ENCODE results near the gene XPOT. TPM values are rescaled to one million over a fixed set of nuclear protein-coding genes. Genes with fewer than 3 reads are reported as not detected.

Gene XPOT
- total RNA-seq, 1 donor from 2014 or later = 46.5 TPM

DNA sequence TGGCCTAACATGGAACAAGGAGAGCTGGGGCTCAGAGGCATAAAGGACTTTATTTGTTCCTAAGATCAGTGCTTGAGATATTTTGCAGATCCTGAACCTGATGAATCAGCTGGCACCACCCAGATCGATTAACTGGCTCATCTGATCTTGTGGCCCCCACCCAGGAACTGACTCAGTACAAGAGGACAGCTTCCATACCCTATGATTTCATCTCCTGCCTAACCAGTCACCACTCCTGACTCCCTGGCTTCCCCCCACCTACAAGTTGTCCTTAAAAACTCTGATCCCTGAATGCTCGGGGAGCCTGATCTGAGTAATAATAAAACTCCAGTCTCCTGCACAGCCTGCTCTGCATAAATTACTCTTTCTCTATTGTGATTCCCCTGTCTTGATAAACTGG, 18.7 kb upstream of the XPOT start:
- TF ChIP-seq CTCF (IDR thresholded peaks at IDR 0.05; ENCODE audit: unreplicated experiment) = no peak
- Mint-ChIP-seq H3K4me1 (ENCODE audit: unreplicated experiment) (no peaks in the 10 kb centered on the region), H3K27me3 (ENCODE audit: unreplicated experiment) (peaks cover 1% of the 10 kb centered on the region), H3K9me3 (ENCODE audit: unreplicated experiment) (no peaks in the 10 kb centered on the region), H3K36me3 (ENCODE audit: low read depth, unreplicated experiment) (no peaks in the 10 kb centered on the region), H3K4me3 (ENCODE audit: unreplicated experiment) (no peak overlapping the region), H3K27ac (ENCODE audit: unreplicated experiment) (no peak overlapping the region)
- no peak for DNase-seq (ENCODE audit: low spot score)

GRCh38 chr12:64387197-64387816, 16.9 kb upstream of the XPOT start:
- Mint-ChIP-seq H3K4me1 (ENCODE audit: unreplicated experiment) (no peaks in the 10 kb centered on the region), H3K4me3 (ENCODE audit: unreplicated experiment) (no peak overlapping the region), H3K36me3 (ENCODE audit: low read depth, unreplicated experiment) (no peaks in the 10 kb centered on the region), H3K9me3 (ENCODE audit: unreplicated experiment) (no peaks in the 10 kb centered on the region), H3K27me3 (ENCODE audit: unreplicated experiment) (peaks cover 9% of the 10 kb centered on the region), H3K27ac (ENCODE audit: unreplicated experiment) (no peak overlapping the region)
- no peak for TF ChIP-seq CTCF (IDR thresholded peaks at IDR 0.05; ENCODE audit: unreplicated experiment)
- no peak for DNase-seq (ENCODE audit: low spot score)

DNA sequence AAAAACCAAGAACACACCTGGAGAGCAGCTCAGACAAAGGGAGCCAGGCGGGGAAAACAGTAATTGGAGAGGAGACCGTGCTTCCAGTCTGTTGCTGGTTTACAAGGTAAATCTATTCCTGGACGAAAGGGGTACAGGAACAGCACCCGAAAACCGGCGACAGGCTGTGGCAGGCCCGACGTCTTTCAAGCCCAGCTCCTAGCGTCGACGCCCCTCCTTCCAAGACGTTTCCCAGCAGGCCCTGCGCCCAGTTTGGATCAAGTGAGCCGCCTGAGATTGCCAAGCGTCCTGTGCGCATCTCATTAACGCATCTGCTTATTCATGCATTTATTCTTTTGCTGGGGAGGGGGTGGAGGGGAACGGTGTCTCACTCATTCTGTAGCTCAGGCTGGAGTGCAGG, 15.0 kb upstream of the XPOT start:
- H3K4me1 Mint-ChIP-seq (ENCODE audit: unreplicated experiment) = no peaks in the 10 kb centered on the region
- no peaks in the 10 kb centered on the region for H3K36me3 Mint-ChIP-seq (ENCODE audit: low read depth, unreplicated experiment)
- H3K4me3 Mint-ChIP-seq (ENCODE audit: unreplicated experiment) = no peak overlapping the region
- no peaks in the 10 kb centered on the region for H3K9me3 Mint-ChIP-seq (ENCODE audit: unreplicated experiment)
- TF ChIP-seq CTCF (IDR thresholded peaks at IDR 0.05; ENCODE audit: unreplicated experiment) = no peak
- DNase-seq (ENCODE audit: low spot score) = no peak
- H3K27ac Mint-ChIP-seq (ENCODE audit: unreplicated experiment) = no peak overlapping the region
- H3K27me3 Mint-ChIP-seq (ENCODE audit: unreplicated experiment) = peaks cover 9% of the 10 kb centered on the region

DNA sequence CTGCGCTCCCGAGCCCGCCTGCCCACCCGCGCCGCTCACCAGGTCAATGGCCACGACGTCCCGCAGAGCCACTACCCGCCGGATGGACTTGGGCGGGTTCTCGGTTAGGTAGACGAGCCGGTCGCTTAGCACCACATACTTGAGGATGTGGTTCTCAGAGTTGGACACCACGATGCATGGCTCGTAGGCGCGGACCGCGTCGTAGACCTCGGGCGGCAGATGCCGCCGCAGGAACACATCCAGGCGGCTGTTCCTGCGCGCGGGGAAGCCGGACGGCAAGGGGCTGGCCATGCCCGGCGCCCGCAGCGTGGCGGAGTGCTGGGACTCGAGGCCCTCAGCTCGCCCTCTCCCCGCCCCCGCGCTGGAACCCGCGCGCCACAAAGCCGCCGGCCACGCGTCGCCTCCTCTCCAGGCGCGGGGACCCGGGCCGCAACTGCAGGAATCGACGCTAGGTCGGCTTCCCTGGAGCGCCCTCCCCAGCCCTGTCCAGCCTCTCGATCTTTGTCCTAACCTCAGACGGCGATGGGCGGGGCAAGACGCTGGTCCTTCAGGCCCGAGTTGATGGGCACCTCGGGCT, 13.8 kb upstream of the XPOT start, which contains the start of gene C12orf56:
C12orf56 (minus strand) TSS at position 484 of the 577 bp plus-strand sequence; CDS start at position 291, 193 bp downstream.
- no peak for TF ChIP-seq CTCF (IDR thresholded peaks at IDR 0.05; ENCODE audit: unreplicated experiment)
- H3K4me1 Mint-ChIP-seq (ENCODE audit: unreplicated experiment) = no peaks in the 10 kb centered on the region
- no peaks in the 10 kb centered on the region for H3K9me3 Mint-ChIP-seq (ENCODE audit: unreplicated experiment)
- H3K4me3 Mint-ChIP-seq (ENCODE audit: unreplicated experiment) = peak within 1 kb of the TSS; percentile 77
- peak within 1 kb of the TSS; percentile 9 for H3K27ac Mint-ChIP-seq (ENCODE audit: unreplicated experiment)
- DNase-seq (ENCODE audit: low spot score) = peak; percentile 41
- H3K36me3 Mint-ChIP-seq (ENCODE audit: low read depth, unreplicated experiment) = no peaks in the 10 kb centered on the region
- H3K27me3 Mint-ChIP-seq (ENCODE audit: unreplicated experiment) = peaks cover 9% of the 10 kb centered on the region

GRCh38 chr12:64392221-64392620, 12.0 kb upstream of the XPOT start:
- TF ChIP-seq CTCF (IDR thresholded peaks at IDR 0.05; ENCODE audit: unreplicated experiment) = peak; percentile 39
- H3K27me3 Mint-ChIP-seq (ENCODE audit: unreplicated experiment) = peaks cover 9% of the 10 kb centered on the region
- H3K4me1 Mint-ChIP-seq (ENCODE audit: unreplicated experiment) = no peaks in the 10 kb centered on the region
- H3K9me3 Mint-ChIP-seq (ENCODE audit: unreplicated experiment) = no peaks in the 10 kb centered on the region
- H3K27ac Mint-ChIP-seq (ENCODE audit: unreplicated experiment) = no peak overlapping the region
- H3K36me3 Mint-ChIP-seq (ENCODE audit: low read depth, unreplicated experiment) = no peaks in the 10 kb centered on the region
- peak; percentile 37 for DNase-seq (ENCODE audit: low spot score)
- no peak overlapping the region for H3K4me3 Mint-ChIP-seq (ENCODE audit: unreplicated experiment)

Measured in endothelial cell (in vitro differentiated cells).